IPS DF 4.7 (cell line): ENCODE results near the gene HPS5.
"Not testable (repeated sequence)": the region's sequence is repeated elsewhere in the genome, so short reads cannot be mapped to it uniquely, and the experiment has no call there.

Experiments
- DNase-seq: peaks from one replicate; pipeline ENCODE4 v3.0.0-alpha.2; 2013; ENCODE audit warnings: low spot score; ENCODE audit errors: extremely low read depth

The HPS5 gene

GRCh38 chr11:18321969-18322711 is at the start of gene HPS5, which contains the start of gene GTF2H1:
Gene HPS5 (minus strand): TSS chr11:18322140. CDS start chr11:18317858, 4,282 bp downstream.
Gene GTF2H1 (plus strand): TSS chr11:18322567. CDS start chr11:18333075, 10,508 bp downstream.
- peak; percentile 93 for DNase-seq

GRCh38 chr11:18371279-18371678 is 49.3 kb upstream of the HPS5 start:
- DNase-seq = no peak

GRCh38 chr11:18369398-18369797 is 47.5 kb upstream of the HPS5 start:
- DNase-seq = no peak

GRCh38 chr11:18368221-18368620 is 46.3 kb upstream of the HPS5 start:
- DNase-seq = no peak

- DNase-seq = no peak
These were observed 45.5 kb upstream of the HPS5 start for GRCh38 chr11:18367431-18367830.

- no peak for DNase-seq
These were observed 44.3 kb upstream of the HPS5 start for GRCh38 chr11:18366286-18366685.

- DNase-seq = no peak
These were observed 43.8 kb upstream of the HPS5 start for GRCh38 chr11:18365741-18366140.

- no peak for DNase-seq
These were observed 42.6 kb upstream of the HPS5 start for GRCh38 chr11:18364495-18365073.

GRCh38 chr11:18361154-18361553 is 39.2 kb upstream of the HPS5 start:
- no peak for DNase-seq

- no peak for DNase-seq
These were observed 36.7 kb upstream of the HPS5 start for GRCh38 chr11:18358646-18359045.

GRCh38 chr11:18352581-18352980 is 30.6 kb upstream of the HPS5 start:
- no peak for DNase-seq

GRCh38 chr11:18347471-18348125 is 25.7 kb upstream of the HPS5 start:
- no peak for DNase-seq

- DNase-seq = no peak
These were observed 11.0 kb upstream of the HPS5 start for GRCh38 chr11:18332891-18333290.

- DNase-seq = no peak
These were observed 10.4 kb upstream of the HPS5 start for GRCh38 chr11:18332302-18332701.

- no peak for DNase-seq
These were observed 9.0 kb upstream of the HPS5 start for GRCh38 chr11:18330921-18331320.

GRCh38 chr11:18329196-18329870 is 7.4 kb upstream of the HPS5 start:
- DNase-seq = no peak

- DNase-seq = no peak
These were observed 2.4 kb upstream of the HPS5 start for GRCh38 chr11:18324381-18324780.

GRCh38 chr11:18323881-18324280 is 1.9 kb upstream of the HPS5 start:
- DNase-seq = not testable (repeated sequence)

GRCh38 chr11:18322818-18323570 is 1.1 kb upstream of the HPS5 start:
- DNase-seq = no peak

GRCh38 chr11:18321578-18321968 is 367 bp downstream of the HPS5 start:
- no peak for DNase-seq

GRCh38 chr11:18320617-18321016 is 1.3 kb downstream of the HPS5 start:
- DNase-seq = no peak
